OCI-LY7 (cell line): ENCODE measurements around the gene SLIT3. TPM values are rescaled to one million over a fixed set of nuclear protein-coding genes. Genes with fewer than 3 reads are reported as not detected.

Experiments used
- BruUV-seq: library from RNA; stranded (reverse); fragments of 400-500 nt; replicated peaks from 2 replicates; lab custom pipeline; 2021; lab: Mats Ljungman, UMichigan
- CTCF ChIA-PET: fragments of 300-600 bp; sonication (Branson Sonifier 250); formaldehyde crosslinking; loops from one replicate; lab custom pipeline; 2022; ENCODE audit warnings: antibody characterized with exemption; ENCODE audit not compliant: unreplicated experiment; lab: Charles Lee
- POLR2A ChIA-PET: fragments of 300-600 bp; sonication (Branson Sonifier 250); formaldehyde crosslinking; loops from one replicate; lab custom pipeline; 2022; ENCODE audit warnings: antibody characterized with exemption; lab: Charles Lee
- DNase-seq: peaks from one replicate; pipeline ENCODE4 v3.0.0-alpha.2; 2015; ENCODE audit warnings: low spot score
- H2AFZ ChIP-seq: fragments of 200-600 bp; sonication (generic), shearing (Covaris generic); 2 replicates; pipeline ENCODE4 v1.6.1; 2014; ENCODE audit warnings: mild to moderate bottlenecking, antibody characterized with exemption, low read length, moderate library complexity
- H3K27ac ChIP-seq: fragments of 200-600 bp; sonication (generic); 2 replicates; pipeline ENCODE4 v1.5.1; 2014; ENCODE audit warnings: mixed run types, low read depth, mild to moderate bottlenecking, moderate library complexity, low read length, inconsistent platforms; ENCODE audit not compliant: poor library complexity, severe bottlenecking
- H3K36me3 ChIP-seq: fragments of 200-600 bp; sonication (generic); 2 replicates; pipeline ENCODE4 v1.6.1; 2014; ENCODE audit warnings: mild to moderate bottlenecking, antibody characterized with exemption, low read length, moderate library complexity, mixed read lengths; ENCODE audit not compliant: insufficient read depth
- H3K4me1 ChIP-seq: fragments of 200-600 bp; sonication (generic); 2 replicates; pipeline ENCODE4 v1.5.1; 2014; ENCODE audit warnings: mild to moderate bottlenecking, low read length; ENCODE audit not compliant: insufficient read depth, poor library complexity, severe bottlenecking
- H3K4me2 ChIP-seq: fragments of 200-600 bp; sonication (generic); 2 replicates; pipeline ENCODE4 v1.6.1; 2014; ENCODE audit warnings: mild to moderate bottlenecking, low read length
- H3K4me3 ChIP-seq: fragments of 200-600 bp; sonication (generic); 2 replicates; pipeline ENCODE4 v1.5.1; 2014; ENCODE audit warnings: mild to moderate bottlenecking, low read depth, low read length; ENCODE audit not compliant: poor library complexity, severe bottlenecking
- H3K79me2 ChIP-seq: fragments of 200-600 bp; sonication (generic); 2 replicates; pipeline ENCODE4 v1.6.1; 2016; ENCODE audit warnings: low read depth, mild to moderate bottlenecking, low read length, moderate library complexity, mixed read lengths; ENCODE audit not compliant: insufficient read depth
- H3K9me2 ChIP-seq: fragments of 200-600 bp; sonication (generic); 2 replicates; pipeline ENCODE4 v1.6.1; 2016; ENCODE audit warnings: mild to moderate bottlenecking, low read length, mixed read lengths; ENCODE audit not compliant: insufficient read depth
- H3K9me3 ChIP-seq: fragments of 200-600 bp; sonication (generic); 2 replicates; pipeline ENCODE4 v1.6.1; 2014; ENCODE audit warnings: mild to moderate bottlenecking, mixed run types, low read length, mixed read lengths
- H4K20me1 ChIP-seq: fragments of 200-600 bp; sonication (generic); 2 replicates; pipeline ENCODE4 v1.6.1; 2014; ENCODE audit warnings: mild to moderate bottlenecking, antibody characterized with exemption, low read length, moderate library complexity, mixed read lengths; ENCODE audit not compliant: insufficient read depth
- EZH2phosphoT487 ChIP-seq: fragments of 200-600 bp; sonication (generic); IDR thresholded peaks from 2 replicates; pipeline ENCODE4 v1.6.1; 2018; ENCODE audit warnings: low read depth, borderline replicate concordance, mild to moderate bottlenecking, mixed run types, antibody characterized with exemption, low read length, moderate library complexity, mixed read lengths
- intact Hi-C: fragments of 100-400 bp; cut with micrococcal nuclease; formaldehyde crosslinking; loops from one replicate; pipeline ENCODE4 v1.10.0; 2022; ENCODE audit not compliant: unreplicated experiment
- total RNA-seq, 2 experiments: library from RNA; depleted of rRNA in 1 of 2; stranded (reverse); fragments of >200 nt in 1 of 2; shearing (Covaris generic) in 1 of 2; gene quantifications; 2 replicates each; pipeline ENCODE4 v1.2.3, GENCODE V29; 2014 to 2022
- TF ChIP-seq, protein P1 (sequence below): fragments of 200-600 bp; sonication (generic); conservative IDR thresholded peaks from 2 replicates; pipeline ENCODE4 v1.5.1; 2014; ENCODE audit warnings: mild to moderate bottlenecking, antibody characterized with exemption, low read length, moderate library complexity, mixed read lengths

The SLIT3 gene
- total RNA-seq, 2 experiments from 2014 or later = not detected

GRCh38 chr5:169307646-169308045 lies 6.7 kb upstream of the SLIT3 start:
- no TSS peak for BruUV-seq

DNA sequence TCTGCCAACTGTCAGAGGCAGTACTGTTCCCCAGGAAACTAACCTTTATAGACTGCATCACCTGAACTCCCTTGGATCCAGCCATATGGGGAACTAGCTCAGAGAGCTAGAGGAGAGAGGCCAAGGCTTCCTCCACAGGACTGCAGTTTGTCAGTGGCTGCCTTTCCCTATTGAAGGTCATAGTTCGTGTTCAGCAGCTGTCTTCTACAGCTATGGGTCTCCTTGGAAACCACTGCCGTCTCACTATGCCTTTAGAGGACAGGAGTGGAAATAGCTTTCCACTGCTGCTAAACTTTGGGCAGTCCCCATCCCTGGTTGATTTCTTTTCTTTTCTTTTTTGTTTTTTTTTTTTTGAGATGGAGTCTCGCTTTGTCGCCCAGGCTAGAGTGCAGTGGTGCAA lies 4.4 kb upstream of the SLIT3 start:
- intact Hi-C loops = no loop called here
- CTCF ChIA-PET = no interaction called here
- no TSS peak for BruUV-seq
- Histone ChIP-seq H3K27ac (no peak overlapping the region), H2AFZ (no peak overlapping the region), H3K4me3 (no peak overlapping the region), H3K79me2 (no peaks in the 10 kb centered on the region), H4K20me1 (no peaks in the 10 kb centered on the region), H3K9me2 (no peaks in the 10 kb centered on the region), H3K9me3 (no peaks in the 10 kb centered on the region), H3K4me2 (no peak overlapping the region), H3K4me1 (no peaks in the 10 kb centered on the region), H3K36me3 (no peaks in the 10 kb centered on the region)
- no peak for DNase-seq
- TF ChIP-seq, protein P1, sequence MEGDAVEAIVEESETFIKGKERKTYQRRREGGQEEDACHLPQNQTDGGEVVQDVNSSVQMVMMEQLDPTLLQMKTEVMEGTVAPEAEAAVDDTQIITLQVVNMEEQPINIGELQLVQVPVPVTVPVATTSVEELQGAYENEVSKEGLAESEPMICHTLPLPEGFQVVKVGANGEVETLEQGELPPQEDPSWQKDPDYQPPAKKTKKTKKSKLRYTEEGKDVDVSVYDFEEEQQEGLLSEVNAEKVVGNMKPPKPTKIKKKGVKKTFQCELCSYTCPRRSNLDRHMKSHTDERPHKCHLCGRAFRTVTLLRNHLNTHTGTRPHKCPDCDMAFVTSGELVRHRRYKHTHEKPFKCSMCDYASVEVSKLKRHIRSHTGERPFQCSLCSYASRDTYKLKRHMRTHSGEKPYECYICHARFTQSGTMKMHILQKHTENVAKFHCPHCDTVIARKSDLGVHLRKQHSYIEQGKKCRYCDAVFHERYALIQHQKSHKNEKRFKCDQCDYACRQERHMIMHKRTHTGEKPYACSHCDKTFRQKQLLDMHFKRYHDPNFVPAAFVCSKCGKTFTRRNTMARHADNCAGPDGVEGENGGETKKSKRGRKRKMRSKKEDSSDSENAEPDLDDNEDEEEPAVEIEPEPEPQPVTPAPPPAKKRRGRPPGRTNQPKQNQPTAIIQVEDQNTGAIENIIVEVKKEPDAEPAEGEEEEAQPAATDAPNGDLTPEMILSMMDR = no peak
- no peak for TF ChIP-seq EZH2phosphoT487
- POLR2A ChIA-PET = no interaction called here

More at GRCh38 chr5:169307646-169308045, 6.7 kb upstream of the SLIT3 start:
- H4K20me1 ChIP-seq = no peaks in the 10 kb centered on the region
- no peaks in the 10 kb centered on the region for H3K4me1 ChIP-seq
- no peaks in the 10 kb centered on the region for H3K79me2 ChIP-seq
- no peak overlapping the region for H3K27ac ChIP-seq
- ChIA-PET POLR2A (interaction anchor here (0.6 kb wide), 1 partner anchor 432 kb away, joined by 4 read pairs; no protein-coding TSS in a partner anchor), CTCF (no interaction called here)
- DNase-seq = no peak
- H2AFZ ChIP-seq = no peak overlapping the region
- H3K4me3 ChIP-seq = no peak overlapping the region
- no peaks in the 10 kb centered on the region for H3K9me2 ChIP-seq
- H3K4me2 ChIP-seq = no peak overlapping the region
- intact Hi-C loops = no loop called here
- H3K9me3 ChIP-seq = no peaks in the 10 kb centered on the region
- H3K36me3 ChIP-seq = no peaks in the 10 kb centered on the region
- no peak for TF ChIP-seq EZH2phosphoT487
- TF ChIP-seq, protein P1 = no peak

DNA sequence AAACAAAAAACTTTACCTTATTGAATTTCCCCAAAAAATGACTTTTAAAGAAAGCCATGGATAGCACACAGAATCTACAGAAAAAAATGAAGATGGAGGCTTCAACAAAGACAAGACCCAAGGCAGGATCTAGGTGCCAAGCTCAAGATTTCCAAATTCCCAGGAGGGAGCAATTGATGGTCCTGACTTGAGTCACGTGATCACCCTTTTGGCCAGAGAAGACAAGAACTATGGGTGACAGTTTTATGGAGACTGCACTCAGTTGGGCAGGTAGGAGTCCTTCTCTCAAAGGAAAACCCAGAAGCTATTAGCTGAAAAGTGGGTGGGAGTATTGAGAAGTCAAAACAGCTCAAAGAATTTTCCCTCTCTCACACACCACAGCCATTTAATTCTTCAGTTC lies 3.2 kb upstream of the SLIT3 start:
- Histone ChIP-seq H3K4me2 (no peak overlapping the region), H3K4me1 (no peaks in the 10 kb centered on the region), H3K36me3 (no peaks in the 10 kb centered on the region), H2AFZ (no peak overlapping the region), H3K79me2 (no peaks in the 10 kb centered on the region), H3K9me3 (no peaks in the 10 kb centered on the region), H3K9me2 (no peaks in the 10 kb centered on the region), H4K20me1 (no peaks in the 10 kb centered on the region), H3K27ac (no peak overlapping the region), H3K4me3 (no peak overlapping the region)
- POLR2A ChIA-PET = no interaction called here
- no peak for DNase-seq
- no peak for TF ChIP-seq EZH2phosphoT487
- TF ChIP-seq, protein P1 = no peak
- BruUV-seq = no TSS peak
- intact Hi-C loops = loop anchor here (5.0 kb wide), 1 partner anchor 278 kb away; the partner anchor contains the start of gene SPDL1
- CTCF ChIA-PET = no interaction called here
